GM21825 (cell line): Measurements from ENCODE around the gene SAMD3.
"Not testable (repeated sequence)": the region's sequence is repeated elsewhere in the genome, so short reads cannot be mapped to it uniquely, and the experiment has no call there.

ENCODE experiments used
- ATAC-seq: cut with Tn5 transposase; IDR thresholded peaks from one replicate; pipeline ENCODE4 v1.9.1; 2021; ENCODE audit warnings: mild to moderate bottlenecking, moderate library complexity; ENCODE audit not compliant: unreplicated experiment

Gene SAMD3

GRCh38 chr6:130182466-130182865 is 40.3 kb downstream of the SAMD3 start:
- no peak for ATAC-seq

- no peak for ATAC-seq
Measured at GRCh38 chr6:130178692-130179091, 44.1 kb downstream of the SAMD3 start.

GRCh38 chr6:130176378-130176777 is 46.4 kb downstream of the SAMD3 start:
- ATAC-seq: no peak

- not testable (repeated sequence) for ATAC-seq
Measured at GRCh38 chr6:130173377-130174004, 49.3 kb downstream of the SAMD3 start.

DNA sequence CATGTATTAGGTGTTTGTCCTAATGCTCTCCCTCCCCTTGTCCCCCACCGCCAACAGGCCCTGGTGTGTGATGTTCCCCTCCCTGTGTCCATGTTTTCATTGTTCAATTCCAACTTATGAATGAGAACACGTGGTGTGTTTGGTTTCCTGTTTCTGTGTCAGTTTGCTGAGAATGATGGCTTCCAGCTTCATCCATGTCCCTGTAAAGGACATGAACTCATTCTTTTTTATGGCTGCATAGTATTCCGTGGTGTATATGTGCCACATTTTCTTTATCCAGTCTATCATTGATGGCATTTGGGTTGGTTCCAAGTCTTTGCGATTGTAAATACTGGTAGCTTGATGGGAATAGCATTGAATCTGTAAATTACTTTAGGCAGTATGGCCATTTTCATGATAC is 52.6 kb downstream of the SAMD3 start:
- ATAC-seq: not testable (repeated sequence)

GRCh38 chr6:130167655-130168054 is 55.1 kb downstream of the SAMD3 start:
- no peak for ATAC-seq

DNA sequence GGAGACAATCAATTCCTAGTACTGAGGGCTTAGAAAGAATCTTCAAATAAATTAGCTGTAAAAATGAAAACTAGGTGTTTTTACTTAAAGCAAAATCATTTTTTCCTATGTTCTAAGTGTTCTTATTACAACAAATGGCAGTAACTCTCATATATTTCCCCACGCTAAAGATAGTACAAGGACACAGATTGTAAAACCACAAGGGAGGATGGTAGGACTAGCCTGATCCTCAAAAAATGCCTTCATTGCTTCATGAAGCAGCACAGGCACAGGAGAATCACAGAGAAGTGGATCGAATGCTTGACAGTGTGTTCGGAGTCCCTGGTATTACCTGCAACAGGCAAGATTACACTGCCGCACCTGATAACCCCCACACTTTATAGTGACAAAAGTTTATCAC is 58.5 kb downstream of the SAMD3 start:
- ATAC-seq: no peak

GRCh38 chr6:130163266-130163665 is 59.5 kb downstream of the SAMD3 start:
- ATAC-seq: no peak

DNA sequence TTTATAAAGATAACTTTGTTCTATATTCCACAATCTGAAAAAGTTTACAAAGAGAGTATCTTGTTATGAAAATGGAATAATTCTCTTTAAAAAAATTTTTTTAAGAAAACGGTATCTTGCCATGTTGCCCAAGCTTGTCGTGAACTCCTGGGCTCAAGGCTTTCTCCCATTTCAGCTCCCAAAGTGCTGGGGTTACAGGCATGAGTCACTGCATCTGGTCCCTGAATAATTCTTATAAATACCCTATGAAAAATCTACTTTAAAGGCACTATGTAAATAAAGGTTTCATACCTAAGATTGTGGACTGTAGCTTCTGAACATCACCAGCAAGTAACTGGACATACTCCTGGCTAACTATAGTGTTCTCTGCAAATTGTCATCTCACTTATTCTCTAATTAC is 60.3 kb downstream of the SAMD3 start:
- ATAC-seq: no peak

- no peak for ATAC-seq
Measured at GRCh38 chr6:130161683-130162404, 60.9 kb downstream of the SAMD3 start.

DNA sequence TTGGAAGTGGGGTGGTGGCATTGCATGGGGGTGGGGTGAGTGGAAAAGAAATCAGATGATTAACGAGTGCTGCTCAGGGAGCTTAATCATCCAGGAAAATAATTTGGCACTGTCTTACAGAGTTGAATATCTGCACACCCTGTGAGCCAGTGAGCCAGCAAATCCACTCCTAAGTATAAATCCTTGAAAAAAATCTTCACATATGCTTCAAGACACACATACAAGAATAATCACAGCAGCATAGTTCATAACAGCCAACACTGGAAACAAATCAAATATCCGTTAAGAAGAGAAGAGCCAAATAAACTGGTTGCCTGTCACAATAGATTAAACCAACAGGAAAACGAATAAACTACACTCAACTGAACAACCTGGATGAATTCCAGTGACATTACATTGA is 62.8 kb downstream of the SAMD3 start:
- no peak for ATAC-seq

GRCh38 chr6:130158548-130158947 is 64.2 kb downstream of the SAMD3 start:
- ATAC-seq: no peak

DNA sequence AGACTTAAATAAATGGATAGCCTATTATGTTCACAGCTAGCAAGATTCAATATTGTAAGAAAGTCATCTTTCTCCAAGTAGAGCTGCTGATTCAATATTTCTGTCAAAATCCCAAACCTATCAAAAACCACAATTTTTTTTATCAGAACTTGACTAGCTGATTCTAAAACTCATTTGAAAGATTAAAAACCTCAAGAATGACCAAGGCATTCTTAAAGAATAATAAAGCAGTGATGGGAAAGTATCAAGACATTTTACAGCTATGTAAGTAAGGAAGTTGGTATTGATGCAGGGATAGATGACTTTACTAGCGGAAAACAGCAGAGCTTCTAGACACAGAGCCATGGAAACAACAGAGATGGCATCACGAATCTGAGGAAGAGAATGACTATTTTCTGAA is 64.7 kb downstream of the SAMD3 start:
- no peak for ATAC-seq

- ATAC-seq: no peak
Measured at GRCh38 chr6:130156908-130157307, 65.8 kb downstream of the SAMD3 start.

DNA sequence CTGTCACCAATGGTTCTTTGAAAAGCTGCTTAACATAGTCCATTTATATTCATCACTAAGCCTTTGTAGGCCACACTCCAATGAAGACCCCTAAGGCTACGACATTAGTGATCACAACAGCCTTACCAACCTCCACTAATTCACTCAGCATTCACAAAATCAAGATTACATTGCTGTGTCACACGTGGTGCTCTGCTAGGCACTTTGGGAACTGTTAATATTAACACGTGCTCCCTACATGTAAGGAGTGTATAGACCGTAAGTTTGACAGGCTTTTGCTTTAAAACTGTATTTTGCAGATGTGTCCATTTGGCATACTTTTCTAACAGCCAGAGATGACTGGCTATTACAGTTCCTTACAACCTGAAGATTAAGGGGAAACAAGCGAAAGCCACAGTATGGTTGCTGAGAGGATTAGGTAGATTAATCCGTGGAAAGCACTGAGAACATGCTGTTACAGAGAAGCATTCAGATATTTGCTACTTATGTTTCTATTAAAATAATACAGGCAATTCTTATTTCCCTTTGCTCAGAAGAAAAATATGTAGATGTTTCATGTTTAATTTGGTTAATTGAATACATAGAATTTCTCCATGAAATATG is 69.7 kb downstream of the SAMD3 start:
- ATAC-seq: no peak

DNA sequence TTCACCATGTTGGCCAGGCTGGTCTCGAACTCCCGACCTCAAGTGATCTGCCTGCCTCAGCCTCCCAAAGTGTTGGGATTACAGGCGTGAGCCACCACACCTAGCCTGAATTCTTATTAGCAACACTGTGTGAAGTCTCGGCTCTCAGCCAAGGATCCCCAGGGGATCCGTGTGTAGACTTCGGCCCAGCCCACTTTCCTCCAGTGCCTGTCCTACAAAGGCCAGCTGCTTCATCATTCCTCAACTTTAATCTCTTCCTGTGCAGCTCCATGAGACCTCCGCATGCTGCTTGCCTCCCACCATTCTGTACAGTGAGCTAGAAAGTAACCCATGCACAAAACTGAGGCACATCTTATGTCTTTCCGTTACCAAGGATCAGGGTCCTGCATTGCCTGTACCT is 71.8 kb downstream of the SAMD3 start:
- ATAC-seq: no peak

DNA sequence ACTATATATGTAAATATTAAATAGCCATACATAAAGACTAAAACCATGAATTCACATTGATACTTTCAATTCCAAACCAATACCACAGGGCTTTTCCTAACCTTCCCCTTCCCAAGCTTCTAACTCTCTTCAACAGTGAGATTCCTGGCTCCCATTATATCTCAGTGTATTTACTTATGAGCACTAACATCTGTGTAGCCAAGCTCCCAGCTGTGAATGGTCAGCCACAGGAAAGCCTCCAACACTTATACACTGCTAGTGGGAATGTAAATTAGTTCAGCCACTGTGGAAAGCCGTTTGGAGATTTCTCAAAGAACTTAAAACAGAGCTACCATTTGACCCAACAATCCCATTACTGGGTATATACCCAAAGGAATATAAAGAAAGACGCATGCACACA is 73.7 kb downstream of the SAMD3 start:
- not testable (repeated sequence) for ATAC-seq

DNA sequence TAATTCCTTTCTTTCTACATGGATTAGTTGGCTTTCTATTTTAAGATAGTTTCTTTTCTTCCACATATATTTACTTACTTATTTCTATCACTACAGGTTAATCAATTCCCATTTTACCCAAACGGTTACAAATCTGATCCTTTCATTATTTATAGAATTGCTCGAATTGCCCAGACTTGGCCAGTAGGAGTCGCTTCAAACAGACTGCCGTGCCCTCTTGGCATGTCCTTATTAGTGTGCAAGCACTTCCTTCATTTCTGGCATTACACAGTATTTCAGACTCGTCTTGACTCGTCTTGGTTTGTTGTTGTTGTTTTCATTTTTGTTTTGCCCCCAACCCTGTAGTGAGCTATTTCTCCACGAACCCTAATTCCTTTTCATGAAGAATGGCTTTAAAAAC is 74.6 kb downstream of the SAMD3 start:
- ATAC-seq: no peak

DNA sequence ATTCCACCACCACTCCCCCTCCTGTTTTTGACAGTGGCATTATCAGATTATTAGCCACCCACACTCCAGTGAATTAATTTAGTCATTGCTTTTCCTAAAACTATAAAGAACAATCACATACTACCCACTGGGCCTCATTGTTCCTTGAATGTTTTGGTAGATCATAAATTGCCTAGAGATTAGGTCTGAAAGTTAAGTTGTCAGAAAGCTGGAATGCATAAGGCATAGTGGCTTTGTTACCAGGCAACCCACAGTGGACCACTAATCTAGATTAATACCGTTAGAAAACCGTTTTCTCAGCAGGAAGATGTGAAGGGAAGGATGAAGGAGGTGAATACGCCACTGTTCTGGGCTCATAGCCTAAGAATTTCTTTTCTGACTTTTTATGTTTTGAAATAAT is 75.6 kb downstream of the SAMD3 start:
- ATAC-seq: no peak

DNA sequence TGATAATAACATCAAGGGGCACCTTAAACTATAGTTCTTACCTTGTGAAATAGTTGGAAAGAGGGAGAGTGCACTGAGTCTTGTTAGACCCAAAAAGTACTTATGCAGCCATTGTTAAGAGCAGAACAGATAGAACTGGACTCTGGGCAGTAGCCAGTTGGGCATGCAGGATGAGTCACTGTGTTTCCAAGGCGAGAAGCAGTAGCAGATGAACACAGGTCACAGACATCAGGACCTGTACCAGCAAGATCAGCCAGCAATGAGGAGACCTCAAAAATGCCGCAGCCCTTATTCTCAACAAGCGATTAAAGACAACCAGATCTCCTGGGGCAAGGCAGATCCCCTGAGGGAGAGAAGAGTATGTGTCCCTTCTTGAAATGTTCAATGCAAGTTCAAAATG is 79.0 kb downstream of the SAMD3 start:
- ATAC-seq: no peak

DNA sequence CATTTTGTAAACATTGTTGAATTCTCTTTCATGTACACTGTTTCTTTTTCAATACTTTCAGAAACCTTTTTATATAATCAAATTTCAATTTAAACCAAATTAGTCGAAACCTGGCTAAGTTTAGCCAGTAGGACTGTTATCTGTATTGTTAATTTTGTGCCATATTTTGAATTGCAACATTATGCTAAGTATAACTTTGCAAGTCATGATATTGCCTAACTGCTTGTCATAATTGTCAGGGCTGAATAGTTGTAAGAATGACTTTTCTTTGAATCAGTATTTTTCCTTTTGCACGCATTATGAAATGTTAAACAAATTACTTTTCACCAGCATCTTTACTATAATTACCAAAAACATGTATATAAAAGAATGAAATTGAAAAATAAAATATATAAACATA is 82.7 kb downstream of the SAMD3 start:
- no peak for ATAC-seq

GRCh38 chr6:130138909-130139242 is 83.9 kb downstream of the SAMD3 start:
- ATAC-seq: no peak
